Tongue (tissue), 2 donors: ENCODE data around the gene GPR45. TPM values are rescaled to one million over a fixed set of nuclear protein-coding genes. Genes with fewer than 3 reads are reported as not detected.
"Not testable (repeated sequence)": the region's sequence is repeated elsewhere in the genome, so short reads cannot be mapped to it uniquely, and the experiment has no call there.

Source experiments
- DNase-seq: peaks from one replicate; pipeline ENCODE4 v3.0.0-alpha.2; 2015
- total RNA-seq: library from RNA; depleted of rRNA; stranded (reverse); fragments of >200 nt; gene quantifications from one replicate; pipeline ENCODE4 v1.2.3, GENCODE V29; 2014

Gene GPR45, protein sequence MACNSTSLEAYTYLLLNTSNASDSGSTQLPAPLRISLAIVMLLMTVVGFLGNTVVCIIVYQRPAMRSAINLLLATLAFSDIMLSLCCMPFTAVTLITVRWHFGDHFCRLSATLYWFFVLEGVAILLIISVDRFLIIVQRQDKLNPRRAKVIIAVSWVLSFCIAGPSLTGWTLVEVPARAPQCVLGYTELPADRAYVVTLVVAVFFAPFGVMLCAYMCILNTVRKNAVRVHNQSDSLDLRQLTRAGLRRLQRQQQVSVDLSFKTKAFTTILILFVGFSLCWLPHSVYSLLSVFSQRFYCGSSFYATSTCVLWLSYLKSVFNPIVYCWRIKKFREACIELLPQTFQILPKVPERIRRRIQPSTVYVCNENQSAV
- total RNA-seq, result not detected

DNA sequence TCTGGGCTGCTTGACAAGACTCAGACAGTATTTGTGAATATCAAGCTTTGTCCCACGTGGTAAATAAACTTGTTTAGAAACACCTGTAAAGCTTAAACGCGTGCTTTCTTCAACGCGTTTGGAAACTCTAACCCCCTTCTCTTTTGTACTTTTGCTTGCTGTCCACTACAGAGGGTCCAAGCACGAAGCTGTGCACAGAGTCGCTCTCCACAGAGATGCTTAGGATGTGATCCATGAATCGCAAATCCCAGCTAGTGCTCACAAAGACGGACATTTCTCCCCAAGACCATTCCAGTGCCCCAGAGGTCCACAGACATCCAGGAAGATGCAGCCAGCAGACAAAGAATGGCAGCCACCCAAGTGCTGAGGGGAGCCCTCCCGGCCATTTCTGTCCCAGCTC, at the start of gene GPR45:
GPR45 (plus strand) TSS at position 301 of the 400 bp plus-strand sequence. CDS start 116 bp downstream, outside the sequence.
- no peak for DNase-seq

DNA sequence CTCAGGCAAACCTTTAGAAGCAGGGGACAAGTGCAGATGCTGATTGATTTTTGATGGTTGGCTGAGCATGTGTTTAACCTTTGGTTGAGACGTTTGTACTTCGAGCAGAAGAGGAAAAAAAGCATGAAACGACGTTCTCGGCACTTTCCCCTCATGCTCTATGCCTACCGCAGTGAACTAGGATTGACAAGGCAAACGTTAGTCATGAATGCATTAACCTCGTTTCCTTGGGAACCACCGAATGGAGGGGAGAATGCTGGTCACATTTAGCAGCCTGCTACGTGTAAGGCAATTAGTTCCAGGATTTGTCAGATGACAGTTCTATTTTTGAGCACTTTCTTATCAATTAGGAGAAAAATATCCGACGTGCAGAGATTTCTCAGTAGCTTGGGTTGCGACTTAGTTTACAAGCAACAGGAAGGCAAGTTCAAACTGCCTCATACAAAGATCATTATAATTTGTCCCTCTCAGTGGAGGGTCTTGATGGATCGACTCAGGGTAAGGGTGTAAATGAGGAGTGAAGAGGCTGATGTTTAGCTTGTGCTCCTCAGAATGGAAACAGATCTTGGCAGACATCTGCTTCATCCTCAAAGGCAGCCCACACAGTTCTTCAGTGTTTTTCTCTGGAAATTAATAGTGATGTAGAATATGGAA, 47.4 kb upstream of the GPR45 start:
- DNase-seq, result no peak

DNA sequence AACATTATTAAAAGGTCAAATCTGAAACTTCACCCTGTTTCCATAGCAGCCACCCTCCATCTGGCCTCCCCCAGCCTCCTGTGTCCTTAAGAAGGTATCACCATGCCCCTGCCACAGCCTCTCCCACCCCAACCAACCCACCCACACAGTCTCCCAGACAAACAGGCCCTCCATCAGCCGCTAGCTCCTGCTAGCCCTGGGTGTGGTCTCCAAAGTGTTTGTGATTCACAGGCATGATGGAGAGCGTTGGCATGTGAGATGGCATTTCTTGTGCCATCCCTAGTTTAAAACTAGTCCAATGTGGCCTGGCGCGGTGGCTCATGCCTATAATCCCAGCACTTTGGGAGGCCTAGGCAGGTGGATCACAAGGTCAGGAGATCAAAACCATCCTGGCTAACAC, 44.9 kb upstream of the GPR45 start:
- DNase-seq, result no peak

DNA sequence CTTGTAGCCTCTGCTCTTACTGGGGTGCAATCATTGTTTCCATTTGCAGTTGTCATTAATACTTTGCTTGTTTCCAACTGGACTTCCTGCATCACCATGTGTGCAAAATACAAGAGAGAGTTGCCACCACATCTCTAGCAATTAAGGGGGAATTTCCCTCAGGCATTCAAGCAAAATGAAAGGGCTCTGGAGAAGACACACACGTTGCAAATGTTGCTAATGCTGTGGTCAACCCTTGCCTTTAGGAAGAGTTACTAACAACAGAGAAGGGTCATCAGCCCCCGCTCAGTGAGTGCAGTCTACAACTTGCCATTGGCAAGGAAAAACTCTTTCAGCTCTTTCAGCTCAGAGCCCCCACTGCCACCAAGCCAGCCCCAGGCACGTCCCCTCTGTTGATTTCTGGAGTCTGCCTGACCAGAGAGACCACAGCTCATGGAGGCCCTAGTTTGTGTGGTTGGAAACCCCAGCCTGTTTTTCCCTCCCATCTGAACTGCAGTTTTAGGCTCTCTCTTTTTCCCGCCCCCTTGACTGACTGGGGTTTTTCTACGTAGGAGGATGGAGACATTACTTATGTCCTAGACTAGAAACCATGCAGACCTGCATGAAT, 25.9 kb upstream of the GPR45 start:
- DNase-seq, result no peak

DNA sequence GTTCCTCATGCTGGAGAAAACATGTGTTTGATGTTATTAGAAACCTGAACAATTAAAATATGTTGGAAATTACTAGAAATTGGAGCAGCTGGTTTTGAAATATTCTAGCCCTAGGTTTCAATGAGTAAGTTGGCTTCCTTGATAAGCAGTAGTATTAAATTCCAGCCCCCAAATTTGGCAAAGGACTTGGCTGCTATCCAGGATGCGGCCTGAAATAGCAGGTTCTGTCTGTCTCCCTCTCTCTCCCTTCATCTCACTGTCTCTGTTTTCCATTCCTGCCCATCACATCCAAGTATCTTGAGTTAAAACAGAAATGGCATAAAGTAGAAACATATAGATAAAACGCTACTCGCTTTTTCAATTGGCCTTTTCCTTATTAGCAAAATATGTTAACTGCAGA, 20.9 kb upstream of the GPR45 start:
- DNase-seq, result peak; percentile 35

DNA sequence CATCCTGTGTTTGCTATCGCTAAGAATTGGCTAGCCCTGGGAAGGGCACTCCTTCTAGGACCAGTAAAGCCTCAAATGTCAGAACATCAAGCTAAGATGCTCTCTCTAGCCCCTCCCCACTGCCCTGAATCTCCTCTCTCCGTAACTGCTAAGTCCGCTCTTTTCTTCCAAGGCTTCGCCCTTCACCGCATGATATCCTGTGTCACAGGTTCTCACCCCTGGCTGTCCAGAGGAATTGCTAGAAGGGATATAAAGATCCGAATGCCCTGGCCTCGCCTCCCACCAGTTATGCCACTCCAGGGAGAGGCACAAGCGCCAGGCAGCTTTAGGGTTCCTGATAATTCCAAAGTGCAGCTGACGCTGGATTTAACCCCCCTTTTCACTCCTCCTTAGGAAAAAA, 17.1 kb upstream of the GPR45 start:
- no peak for DNase-seq

DNA sequence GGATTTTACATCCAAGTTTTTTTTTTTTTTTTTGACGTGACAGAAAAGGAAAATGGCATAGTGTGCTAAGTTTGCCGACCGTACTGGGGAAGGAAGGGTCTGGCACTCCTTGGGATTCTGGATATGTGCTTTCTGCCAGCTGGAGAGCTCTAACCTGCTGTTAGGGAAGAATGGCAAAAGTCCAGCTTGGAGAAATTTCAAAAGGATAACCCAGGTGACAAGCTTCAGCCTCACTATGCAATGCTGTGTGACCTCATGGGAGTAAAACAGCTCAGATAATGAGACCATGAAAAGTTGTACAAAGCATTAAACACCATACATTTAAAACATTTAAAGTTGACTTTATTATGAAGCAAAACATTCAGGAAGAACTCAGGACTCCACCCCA, 10.3 kb upstream of the GPR45 start:
- DNase-seq, result no peak

DNA sequence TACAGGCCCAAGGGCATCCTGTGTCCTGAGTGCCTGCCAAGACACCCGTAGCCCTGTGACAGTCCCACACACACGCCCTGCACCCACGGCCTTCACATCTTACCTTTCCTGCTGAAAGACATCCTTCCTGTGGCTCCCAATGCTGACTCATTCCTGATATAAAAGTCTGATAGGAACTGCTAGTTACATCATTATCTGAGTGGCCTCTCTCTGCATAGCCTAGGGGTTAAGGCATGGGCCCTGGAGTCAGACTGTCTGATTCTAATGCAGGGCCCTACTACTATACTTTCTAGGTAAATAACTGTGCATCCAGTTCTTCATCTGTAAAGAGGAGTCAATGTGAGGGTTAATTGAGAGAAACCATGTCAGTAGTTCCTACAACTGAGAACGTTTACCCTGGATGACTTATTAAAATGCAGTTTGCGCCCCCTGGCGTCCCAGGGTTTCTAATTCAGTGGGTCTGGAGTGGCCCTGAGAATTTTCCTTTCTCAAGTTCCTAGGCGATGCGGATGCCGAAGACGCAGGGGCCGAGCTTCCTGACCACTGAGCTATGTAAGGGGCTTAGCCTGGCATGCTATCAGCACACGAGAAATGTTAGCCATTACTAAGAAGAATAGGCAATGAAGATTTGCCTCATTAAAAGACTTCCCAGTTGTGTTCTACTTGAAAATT, 6.0 kb upstream of the GPR45 start:
- DNase-seq, result peak; percentile 90

DNA sequence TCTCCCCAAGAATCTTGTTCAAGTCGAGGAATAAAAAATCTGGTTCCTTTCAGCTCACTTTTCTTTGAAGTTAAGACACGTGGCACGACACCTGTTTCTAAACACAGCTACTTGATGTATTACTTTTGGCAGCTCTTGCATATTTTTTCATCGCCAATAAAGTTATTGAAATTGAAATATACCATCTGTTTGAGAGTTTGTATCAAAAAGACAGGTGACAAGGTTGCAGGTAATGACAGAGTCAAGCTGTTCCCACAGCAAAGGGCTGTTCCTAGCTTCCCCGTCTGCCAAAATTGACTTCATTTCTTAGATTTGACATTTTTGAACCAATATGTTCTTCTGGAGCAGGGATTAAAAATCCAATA, 5.5 kb upstream of the GPR45 start:
- no peak for DNase-seq

DNA sequence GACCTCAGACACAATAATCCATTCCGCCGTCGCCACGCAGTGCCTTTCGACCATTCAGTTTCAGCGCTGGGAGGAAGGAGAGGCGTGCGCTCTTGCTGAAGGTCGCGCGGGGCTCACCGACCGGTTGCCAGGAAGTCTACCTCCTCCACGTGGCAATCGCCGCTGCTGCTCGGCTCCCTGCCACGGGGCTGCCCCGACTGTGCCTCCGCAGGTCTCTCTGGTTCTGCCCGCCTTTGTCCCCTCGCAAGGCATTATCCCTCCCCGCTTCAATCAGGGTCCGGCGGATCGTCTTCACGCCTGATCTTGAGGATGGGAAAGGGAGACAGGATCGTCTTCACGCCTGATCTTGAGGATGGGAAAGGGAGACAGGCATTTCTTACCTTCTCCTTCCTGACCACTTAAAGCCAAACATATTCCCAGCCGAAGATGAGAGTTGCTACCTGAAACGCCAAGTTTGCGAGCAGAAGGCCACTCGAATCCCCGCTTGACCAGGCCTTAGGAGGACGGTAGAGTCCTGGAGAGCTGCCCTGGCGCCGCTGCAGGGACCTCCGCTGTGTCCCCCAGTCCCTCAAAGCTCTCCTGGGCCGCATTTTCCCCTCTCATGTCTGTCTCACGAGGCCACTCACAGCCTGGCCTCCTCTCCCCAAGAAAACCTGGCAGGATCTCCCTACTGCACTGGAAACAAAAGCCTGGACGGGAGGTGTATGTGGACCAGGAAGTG, 4.3 kb upstream of the GPR45 start:
- no peak for DNase-seq

DNA sequence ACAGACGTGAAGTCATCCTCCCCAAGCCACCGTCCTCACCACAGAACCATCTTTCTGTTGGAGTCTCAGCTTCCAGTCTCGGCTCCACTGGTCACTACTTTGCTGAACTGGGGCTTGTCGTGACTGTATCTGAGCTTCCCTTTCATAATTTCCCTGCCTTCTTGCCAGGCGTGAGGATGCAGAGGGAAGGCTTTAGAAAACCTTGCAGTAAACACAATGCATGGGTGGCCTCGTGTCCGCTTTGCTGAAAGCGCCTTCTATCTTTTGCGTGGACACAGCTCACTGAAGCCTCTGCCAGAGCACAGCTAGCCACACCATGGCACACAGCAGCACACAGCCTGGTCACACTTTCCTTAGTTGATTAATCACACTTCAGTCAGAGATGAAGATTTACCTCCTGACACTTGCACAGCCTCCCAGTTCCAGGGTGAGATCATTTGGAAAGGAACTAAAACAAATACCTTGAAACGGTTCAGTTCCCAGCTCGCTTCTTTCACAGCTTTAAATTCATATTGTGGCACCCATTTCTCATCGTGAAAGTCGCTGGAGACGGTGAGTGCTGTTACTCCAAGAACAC, 2.8 kb upstream of the GPR45 start:
- DNase-seq, result no peak

DNA sequence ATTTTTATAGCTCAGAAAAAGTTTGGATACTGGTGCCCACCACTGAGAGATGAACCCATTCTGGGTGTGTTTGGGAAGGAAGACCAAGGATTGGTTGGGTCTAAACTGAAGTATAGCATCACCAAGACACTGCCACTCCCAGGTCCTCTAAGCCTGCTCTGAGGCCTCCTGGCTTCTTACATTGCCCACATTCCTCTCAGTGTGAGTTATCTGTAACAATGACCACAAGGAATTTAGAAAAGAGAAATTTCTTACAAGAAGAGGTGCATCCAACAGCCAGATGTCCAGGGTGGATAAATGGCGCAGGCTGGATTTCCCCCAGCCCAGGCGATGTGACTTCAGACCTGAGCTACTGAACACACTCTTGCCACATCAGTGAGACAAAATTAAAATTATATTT, 1.6 kb upstream of the GPR45 start:
- DNase-seq, result no peak

DNA sequence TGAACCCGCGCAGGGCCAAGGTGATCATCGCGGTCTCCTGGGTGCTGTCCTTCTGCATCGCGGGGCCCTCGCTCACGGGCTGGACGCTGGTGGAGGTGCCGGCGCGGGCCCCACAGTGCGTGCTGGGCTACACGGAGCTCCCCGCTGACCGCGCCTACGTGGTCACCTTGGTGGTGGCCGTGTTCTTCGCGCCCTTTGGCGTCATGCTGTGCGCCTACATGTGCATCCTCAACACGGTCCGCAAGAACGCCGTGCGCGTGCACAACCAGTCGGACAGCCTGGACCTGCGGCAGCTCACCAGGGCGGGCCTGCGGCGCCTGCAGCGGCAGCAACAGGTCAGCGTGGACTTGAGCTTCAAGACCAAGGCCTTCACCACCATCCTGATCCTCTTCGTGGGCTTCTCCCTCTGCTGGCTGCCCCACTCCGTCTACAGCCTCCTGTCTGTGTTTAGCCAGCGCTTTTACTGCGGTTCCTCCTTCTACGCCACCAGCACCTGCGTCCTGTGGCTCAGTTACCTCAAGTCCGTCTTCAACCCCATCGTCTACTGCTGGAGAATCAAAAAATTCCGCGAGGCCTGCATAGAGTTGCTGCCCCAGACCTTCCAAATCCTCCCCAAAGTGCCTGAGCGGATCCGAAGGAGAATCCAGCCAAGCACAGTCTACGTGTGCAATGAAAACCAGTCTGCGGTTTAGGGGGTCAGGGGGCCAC, 897 bp downstream of the GPR45 start:
- DNase-seq, result no peak

DNA sequence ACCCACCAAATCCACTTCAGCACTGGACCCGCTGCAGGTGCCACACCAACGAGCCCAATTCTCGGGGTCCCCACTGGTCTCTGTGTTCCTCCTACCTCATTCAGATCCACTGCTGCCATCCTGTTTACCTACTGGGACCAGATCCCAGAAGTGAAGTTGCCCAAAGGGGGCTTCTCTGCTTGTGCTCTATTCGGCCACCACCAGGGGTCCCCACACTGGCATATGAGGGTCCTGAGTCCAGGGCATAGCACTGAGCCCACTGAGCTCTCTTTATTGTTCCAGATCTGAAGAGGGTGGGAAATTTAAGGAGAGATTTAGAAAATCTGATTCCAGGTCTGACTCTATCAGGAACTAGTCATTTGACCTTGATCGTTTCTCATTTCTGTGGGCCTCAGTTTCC, 2.4 kb downstream of the GPR45 start:
- no peak for DNase-seq

DNA sequence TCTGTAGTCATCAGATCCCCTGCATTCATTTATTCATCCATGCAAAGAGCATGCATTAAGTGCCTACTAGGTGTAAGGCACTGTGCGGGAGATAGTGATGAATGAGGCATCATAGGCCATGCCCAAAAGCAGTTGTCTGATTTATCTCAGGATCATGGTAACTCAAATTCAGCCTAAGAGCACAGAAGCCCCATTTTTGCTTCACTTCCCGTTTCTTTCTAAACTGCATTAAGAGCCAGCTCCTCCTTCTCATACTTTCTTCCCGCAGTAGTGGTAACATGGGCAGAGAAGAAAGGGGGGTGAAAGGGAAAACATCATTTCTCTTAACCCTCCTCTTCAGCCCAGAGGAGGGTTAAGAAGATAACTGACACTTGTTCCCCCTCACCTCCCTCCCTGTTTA, 2.9 kb downstream of the GPR45 start:
- no peak for DNase-seq

DNA sequence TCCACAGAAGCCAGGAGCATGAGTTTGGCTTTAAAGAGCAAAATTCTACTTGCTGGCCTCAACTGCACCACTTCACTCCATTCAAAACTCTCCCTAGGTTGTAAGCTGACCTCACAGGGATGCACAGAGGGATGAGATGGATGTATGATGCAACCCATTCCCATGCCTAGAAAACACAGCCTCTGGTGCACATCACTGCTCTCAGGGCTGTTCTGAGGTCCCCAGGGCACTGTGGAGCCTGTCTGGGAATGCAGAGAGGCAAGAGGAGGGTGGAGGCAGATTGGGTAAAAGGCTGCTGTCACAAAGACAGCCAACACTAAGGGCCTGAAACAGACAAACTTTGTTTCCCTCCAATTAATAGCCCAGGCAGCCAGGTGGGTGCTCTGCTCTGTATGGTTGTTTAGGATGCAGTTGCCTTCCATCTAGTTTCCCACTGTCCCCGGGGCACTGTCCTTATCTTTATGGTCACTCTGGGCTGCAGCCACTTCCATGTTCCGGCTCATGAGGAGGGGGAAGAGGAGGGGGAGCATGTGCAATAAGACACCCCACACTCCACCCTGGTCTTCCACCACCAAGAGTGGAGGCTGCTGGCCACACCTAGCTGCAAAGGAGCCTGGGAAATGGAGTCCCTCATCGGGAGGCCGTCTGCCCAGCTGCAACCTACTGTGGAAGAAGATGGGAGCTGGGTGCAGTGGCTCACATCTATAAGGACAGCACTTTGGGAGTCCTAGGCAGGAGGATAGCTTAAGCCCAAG, 7.0 kb downstream of the GPR45 start:
- no peak for DNase-seq

DNA sequence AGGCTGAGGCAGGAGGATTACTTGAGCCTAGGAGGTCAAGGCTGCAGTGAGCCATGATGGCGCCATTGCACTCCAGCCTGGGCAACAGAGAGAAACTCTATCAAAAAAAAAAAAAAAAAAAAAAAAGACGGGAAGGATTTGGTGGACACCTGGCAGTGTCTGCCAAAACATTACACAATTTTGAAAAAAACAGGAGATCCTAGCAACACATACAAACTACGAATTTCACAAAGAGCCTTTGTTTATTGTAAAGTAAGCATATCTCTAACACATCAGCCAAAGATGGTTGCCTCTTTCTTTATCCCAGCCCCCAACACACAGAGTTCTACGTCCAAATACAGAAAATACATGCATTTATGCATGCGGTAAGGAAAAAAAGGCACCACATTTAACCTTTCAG, 7.6 kb downstream of the GPR45 start:
- peak; percentile 11 for DNase-seq

DNA sequence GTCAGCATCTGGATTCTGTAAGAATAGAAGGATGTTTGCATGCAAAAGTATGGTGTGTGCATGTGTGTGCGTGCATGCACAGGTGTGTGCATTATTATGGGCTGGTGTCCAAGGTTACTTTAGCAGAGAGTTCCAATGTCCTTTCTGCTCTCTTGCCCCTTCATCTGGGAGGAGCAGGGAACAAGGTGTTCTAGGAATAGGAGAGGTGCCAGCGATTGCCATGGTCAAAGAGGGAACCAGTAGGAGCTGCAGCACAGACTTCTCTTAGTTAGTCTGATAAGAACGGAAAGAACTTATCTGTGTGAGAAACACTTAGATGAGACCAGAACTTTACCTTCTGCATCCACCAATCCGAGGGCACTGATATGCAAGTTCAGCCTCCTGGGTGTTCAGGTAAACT, 8.3 kb downstream of the GPR45 start:
- DNase-seq, result no peak

DNA sequence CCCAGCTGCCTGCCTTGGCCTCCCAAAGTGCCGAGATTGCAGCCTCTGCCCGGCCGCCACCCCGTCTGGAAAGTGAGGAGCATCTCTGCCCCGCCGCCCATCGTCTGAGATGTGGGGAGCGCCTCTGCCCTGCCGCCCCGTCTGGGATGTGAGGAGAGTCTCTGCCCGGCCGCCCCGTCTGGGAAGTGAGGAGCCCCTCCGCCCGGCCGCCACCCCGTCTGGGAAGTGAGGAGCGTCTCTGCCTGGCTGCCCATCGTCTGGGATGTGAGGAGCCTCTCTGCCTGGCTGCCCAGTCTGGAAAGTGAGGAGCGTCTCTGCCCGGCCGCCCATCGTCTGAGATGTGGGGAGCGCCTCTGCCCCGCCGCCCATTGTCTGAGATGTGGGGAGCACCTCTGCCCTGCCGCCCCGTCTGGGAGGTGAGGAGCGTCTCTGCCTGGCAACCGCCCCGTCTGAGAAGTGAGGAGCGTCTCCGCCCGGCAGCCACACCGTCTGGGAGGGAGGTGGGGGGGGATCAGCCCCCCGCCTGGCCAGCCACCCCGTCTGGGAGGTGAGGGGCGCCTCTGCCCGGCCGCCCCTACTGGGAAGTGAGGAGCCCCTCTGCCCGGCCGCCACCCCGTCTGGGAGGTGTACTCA, 9.6 kb downstream of the GPR45 start:
- DNase-seq, result not testable (repeated sequence)

DNA sequence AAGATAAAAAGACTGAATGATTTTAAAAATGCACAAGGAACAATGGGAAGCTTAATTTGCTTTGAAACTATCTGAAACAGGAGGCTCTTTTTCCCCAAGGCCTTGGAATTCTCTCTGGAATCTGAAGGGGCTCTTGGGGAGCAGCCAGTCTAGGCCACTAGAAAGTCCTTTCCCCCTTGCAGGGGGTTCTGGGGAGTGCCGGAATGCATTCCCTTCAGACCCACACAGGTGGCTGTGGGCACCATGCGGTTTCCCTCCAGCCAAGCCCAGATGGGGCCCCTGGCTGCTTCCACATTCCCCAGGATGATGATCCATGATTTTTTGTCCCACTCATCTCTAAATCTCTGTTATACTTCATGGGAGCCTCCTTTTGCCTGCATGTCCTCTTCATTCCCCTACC, 10.7 kb downstream of the GPR45 start:
- DNase-seq, result no peak
